Measurements from ENCODE around the gene MYMX.

- TF ChIP-seq POLR2AphosphoS5 (IDR thresholded peaks at IDR 0.05) (no peak), POLR2A (IDR thresholded peaks at IDR 0.05) (no peak)
These were observed 31.9 kb downstream of the MYMX start for GRCh38 chr6:44248579-44248978.
